ENCODE data around the gene PIM3.
A peak's percentile ranks its signal among the peaks of the same experiment; 100 is the strongest.

Gene PIM3

DNA sequence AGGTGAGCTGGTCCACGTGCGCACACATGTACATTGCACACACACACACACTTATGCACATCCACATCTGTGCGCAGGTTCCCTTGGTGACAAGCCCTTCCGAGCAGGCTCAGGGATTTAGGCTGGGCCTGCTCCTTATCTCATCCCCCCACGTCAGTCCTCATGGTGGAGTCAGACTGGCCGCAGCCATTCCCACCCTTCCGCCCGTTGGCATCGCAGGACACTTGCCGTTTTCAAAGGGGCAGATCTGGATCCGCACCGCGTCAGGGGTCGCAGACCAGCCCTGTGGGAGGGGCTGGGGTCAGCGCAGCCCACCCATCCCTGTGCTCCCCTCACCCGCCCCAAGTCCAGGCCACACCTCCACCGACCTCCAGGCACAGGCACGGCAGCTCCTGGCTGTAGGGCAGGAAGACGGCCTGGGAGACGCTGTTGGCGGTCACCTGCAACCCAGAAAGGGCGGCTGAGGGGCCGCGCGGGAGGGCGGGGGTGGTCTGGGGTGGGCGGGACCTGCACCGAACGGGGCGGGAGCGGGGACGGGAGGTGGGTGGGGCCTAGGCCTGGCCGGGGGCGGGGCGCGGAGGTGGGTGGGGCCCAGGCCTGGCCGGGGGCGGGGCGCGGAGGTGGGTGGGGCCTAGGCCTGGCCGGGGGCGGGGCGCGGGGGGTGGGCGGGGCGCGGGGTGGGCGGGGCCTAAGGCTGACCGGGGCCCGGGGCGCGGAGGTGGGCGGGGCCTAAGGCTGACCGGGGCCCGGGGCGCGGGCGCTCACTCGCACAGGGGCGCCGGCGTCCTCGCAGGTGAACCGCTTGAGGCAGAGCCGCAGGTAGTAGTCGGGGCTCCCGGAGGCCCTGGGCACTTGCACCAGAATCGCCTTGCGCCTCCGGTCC, 38.7 kb downstream of the PIM3 start:
- intact Hi-C loops (cut with DNase I; ENCODE audit: low total_unique reads) = no loop called here
- peak in 1 of 2 donors; percentile 53 for DNase-seq
- Histone ChIP-seq H3K27me3 (peaks cover 0 to 75% of the 10 kb centered on the region in 2 donors), H3K4me3 (no peak overlapping the region), H3K27ac (no peak overlapping the region), H3K4me1 (peaks cover 0 to 8% (median 0%) of the 10 kb centered on the region in 4 donors), H3K9me3 (no peaks in the 10 kb centered on the region), H3K36me3 (no peaks in the 10 kb centered on the region)
- TF ChIP-seq, protein P1, sequence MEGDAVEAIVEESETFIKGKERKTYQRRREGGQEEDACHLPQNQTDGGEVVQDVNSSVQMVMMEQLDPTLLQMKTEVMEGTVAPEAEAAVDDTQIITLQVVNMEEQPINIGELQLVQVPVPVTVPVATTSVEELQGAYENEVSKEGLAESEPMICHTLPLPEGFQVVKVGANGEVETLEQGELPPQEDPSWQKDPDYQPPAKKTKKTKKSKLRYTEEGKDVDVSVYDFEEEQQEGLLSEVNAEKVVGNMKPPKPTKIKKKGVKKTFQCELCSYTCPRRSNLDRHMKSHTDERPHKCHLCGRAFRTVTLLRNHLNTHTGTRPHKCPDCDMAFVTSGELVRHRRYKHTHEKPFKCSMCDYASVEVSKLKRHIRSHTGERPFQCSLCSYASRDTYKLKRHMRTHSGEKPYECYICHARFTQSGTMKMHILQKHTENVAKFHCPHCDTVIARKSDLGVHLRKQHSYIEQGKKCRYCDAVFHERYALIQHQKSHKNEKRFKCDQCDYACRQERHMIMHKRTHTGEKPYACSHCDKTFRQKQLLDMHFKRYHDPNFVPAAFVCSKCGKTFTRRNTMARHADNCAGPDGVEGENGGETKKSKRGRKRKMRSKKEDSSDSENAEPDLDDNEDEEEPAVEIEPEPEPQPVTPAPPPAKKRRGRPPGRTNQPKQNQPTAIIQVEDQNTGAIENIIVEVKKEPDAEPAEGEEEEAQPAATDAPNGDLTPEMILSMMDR (IDR thresholded peaks at IDR 0.05) = no peak

- H3K9me3 ChIP-seq = no peaks in the 10 kb centered on the region
- intact Hi-C loops (cut with DNase I; ENCODE audit: low total_unique reads) = no loop called here
- H3K27me3 ChIP-seq = peaks cover 0 to 71% of the 10 kb centered on the region in 2 donors
- TF ChIP-seq, protein P1 (IDR thresholded peaks at IDR 0.05) = no peak
- H3K36me3 ChIP-seq = no peaks in the 10 kb centered on the region
- no peak overlapping the region for H3K27ac ChIP-seq
- peak in 1 of 2 donors; percentile 63 for DNase-seq
- H3K4me3 ChIP-seq = no peak overlapping the region
- peaks cover 0 to 8% (median 0%) of the 10 kb centered on the region in 4 donors for H3K4me1 ChIP-seq
Measured at GRCh38 chr22:49999946-50000586, 39.5 kb downstream of the PIM3 start.

GRCh38 chr22:50000587-50001387, 40.2 kb downstream of the PIM3 start:
- H3K27me3 ChIP-seq = peaks cover 0 to 70% of the 10 kb centered on the region in 2 donors
- H3K4me3 ChIP-seq = no peak overlapping the region
- H3K36me3 ChIP-seq = no peaks in the 10 kb centered on the region
- no peak overlapping the region for H3K27ac ChIP-seq
- peak in 1 of 2 donors; percentile 52 for DNase-seq
- TF ChIP-seq, protein P1 (IDR thresholded peaks at IDR 0.05) = no peak
- intact Hi-C loops (cut with DNase I; ENCODE audit: low total_unique reads) = no loop called here
- H3K4me1 ChIP-seq = peaks cover 0 to 8% (median 0%) of the 10 kb centered on the region in 4 donors
- no peaks in the 10 kb centered on the region for H3K9me3 ChIP-seq

DNA sequence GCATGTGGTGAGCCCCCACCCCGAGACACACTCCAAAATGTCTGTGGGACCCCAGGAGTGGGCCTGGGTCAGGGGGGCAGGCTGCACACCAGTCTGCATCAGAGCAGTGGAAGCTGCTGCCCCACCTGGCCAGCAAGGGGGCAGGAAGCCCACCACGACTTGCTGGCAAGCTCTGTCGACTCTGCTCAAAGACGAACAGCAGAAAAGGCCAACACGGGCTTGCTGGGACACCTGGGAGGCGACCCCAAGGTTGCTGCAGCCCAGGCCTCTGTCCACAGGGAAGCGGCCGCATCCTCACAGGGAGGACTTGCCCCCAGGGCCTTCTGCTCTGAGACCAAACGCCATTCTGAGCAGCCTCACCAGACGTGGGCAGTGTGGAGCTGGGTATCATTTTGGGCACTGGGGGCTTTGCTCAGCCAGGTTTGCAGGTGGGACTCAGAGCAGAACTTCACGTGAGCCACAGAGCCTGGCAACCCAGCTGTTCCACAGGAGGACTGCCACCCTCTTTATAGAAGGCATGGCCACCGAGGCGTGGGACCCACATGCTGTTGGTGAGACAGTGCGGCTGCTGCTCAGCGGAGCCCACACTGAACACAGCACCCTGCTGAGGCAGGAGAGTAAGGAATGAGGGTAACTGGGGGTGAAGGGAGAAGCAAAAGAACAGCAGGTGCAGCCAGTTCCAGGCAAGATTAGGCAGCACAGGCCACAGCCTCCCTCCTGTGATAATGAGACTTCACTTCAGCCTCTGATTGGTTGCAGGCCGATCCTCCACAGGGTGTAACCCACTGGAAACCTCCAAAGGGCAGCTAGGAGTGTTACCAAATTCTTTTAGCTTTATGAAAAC, 41.0 kb downstream of the PIM3 start:
- intact Hi-C loops (cut with DNase I; ENCODE audit: low total_unique reads) = no loop called here

More for the DNA sequence above, 41.0 kb downstream of the PIM3 start:
- Histone ChIP-seq H3K9me3 (no peaks in the 10 kb centered on the region), H3K36me3 (no peaks in the 10 kb centered on the region), H3K27ac (no peak overlapping the region), H3K4me1 (peaks cover 0 to 8% (median 0%) of the 10 kb centered on the region in 4 donors), H3K27me3 (peaks cover 0 to 69% of the 10 kb centered on the region in 2 donors), H3K4me3 (no peak overlapping the region)
- DNase-seq = peak in 1 of 2 donors; percentile 60
- TF ChIP-seq, protein P1 (IDR thresholded peaks at IDR 0.05) = no peak
